ENCODE results near the gene NCSTN.
A peak's percentile ranks its signal among the peaks of the same experiment; 100 is the strongest.

The NCSTN gene

GRCh38 chr1:160358073-160358472 lies 14.9 kb downstream of the NCSTN start:
- H3K27ac Mint-ChIP-seq: no peak overlapping the region
- no peaks in the 10 kb centered on the region for H3K9me3 Mint-ChIP-seq
- peaks cover 41% of the 10 kb centered on the region for H3K36me3 Mint-ChIP-seq (ENCODE audit: insufficient read depth)
- peaks cover 2 to 5% of the 10 kb centered on the region in 2 donors for H3K4me1 Mint-ChIP-seq (ENCODE audit: low read depth in 2 of 2)
- no peak overlapping the region for H3K4me3 Mint-ChIP-seq
- no peak for ATAC-seq (replicated peaks)
- no peak for DNase-seq
- H3K27me3 Mint-ChIP-seq: no peaks in the 10 kb centered on the region

DNA sequence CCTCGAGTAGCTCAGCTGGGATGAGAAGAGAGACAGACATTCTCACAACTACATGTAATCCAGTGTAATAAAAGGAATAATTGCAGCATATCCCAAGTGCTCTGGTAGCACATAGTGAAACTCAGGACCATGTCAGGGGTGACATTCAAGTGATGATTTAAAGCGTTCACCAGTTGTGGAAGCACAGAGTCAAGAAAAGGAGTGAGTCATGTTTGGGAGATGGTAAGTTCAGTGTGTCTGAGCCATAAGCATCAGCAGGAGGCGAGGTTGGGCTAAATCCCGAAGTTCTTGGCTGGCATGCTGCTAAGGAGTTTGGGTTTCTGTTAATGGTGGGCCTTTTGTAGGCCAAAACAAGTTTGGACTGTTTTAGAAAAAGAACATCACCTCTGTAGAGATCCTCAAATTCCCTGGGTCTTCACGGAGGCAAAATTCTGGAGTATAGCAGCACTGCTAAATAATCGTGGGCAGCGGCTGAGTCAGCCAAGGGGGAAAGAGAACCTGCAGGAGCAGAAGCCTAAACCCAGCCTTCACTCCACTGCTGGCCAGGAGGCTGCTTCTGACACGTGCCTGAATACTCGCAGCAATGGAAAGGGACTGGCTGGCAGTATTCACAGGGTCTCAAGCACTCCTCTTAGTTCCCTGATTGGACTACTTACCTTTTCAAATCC lies 16.5 kb downstream of the NCSTN start:
- H3K4me3 Mint-ChIP-seq: no peak overlapping the region
- H3K9me3 Mint-ChIP-seq: no peaks in the 10 kb centered on the region
- H3K27me3 Mint-ChIP-seq: no peaks in the 10 kb centered on the region
- peaks cover 0 to 4% of the 10 kb centered on the region in 2 donors for H3K4me1 Mint-ChIP-seq (ENCODE audit: low read depth in 2 of 2)
- peaks cover 34% of the 10 kb centered on the region for H3K36me3 Mint-ChIP-seq (ENCODE audit: insufficient read depth)
- H3K27ac Mint-ChIP-seq: no peak overlapping the region
- no peak for DNase-seq
- no peak for ATAC-seq (replicated peaks)

DNA sequence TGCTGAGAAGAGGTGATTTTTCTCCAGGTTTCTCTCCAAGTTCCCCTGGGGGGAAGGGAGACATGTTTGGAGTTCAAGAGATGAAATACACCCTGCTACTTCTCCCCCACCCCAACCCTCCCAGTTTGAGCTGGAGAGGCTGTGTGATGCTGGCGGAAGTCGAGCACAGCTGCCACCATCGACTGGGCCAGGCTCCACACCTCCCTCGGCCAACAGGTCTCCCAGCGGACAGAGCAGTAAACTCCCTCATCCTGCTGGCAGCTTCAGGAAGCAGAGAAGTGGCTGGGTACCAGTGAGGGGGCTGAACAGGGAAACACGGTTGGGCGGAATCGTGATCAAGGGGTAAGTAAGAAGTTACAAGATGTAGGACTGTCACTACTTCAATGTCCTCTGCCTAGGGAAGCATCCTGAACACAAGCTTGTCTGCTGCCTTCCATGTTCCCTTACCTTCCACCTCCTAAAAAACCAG lies 17.1 kb downstream of the NCSTN start:
- peak overlapping the region in 1 of 2 donors; percentile 29 for H3K27ac Mint-ChIP-seq
- no peak overlapping the region for H3K4me3 Mint-ChIP-seq
- H3K27me3 Mint-ChIP-seq: no peaks in the 10 kb centered on the region
- H3K4me1 Mint-ChIP-seq (ENCODE audit: low read depth in 2 of 2): peaks cover 0 to 4% of the 10 kb centered on the region in 2 donors
- peaks cover 31% of the 10 kb centered on the region for H3K36me3 Mint-ChIP-seq (ENCODE audit: insufficient read depth)
- no peaks in the 10 kb centered on the region for H3K9me3 Mint-ChIP-seq
- no peak for DNase-seq
- no peak for ATAC-seq (replicated peaks)

GRCh38 chr1:160361199-160361598 lies 18.0 kb downstream of the NCSTN start:
- DNase-seq (no peak), ATAC-seq (replicated peaks) (no peak)
- H3K27ac Mint-ChIP-seq: peak overlapping the region; percentile 22 to 29
- peaks cover 0 to 4% of the 10 kb centered on the region in 2 donors for H3K4me1 Mint-ChIP-seq (ENCODE audit: low read depth in 2 of 2)
- no peak overlapping the region for H3K4me3 Mint-ChIP-seq
- H3K9me3 Mint-ChIP-seq: no peaks in the 10 kb centered on the region
- H3K27me3 Mint-ChIP-seq: no peaks in the 10 kb centered on the region
- peaks cover 25% of the 10 kb centered on the region for H3K36me3 Mint-ChIP-seq (ENCODE audit: insufficient read depth)

DNA sequence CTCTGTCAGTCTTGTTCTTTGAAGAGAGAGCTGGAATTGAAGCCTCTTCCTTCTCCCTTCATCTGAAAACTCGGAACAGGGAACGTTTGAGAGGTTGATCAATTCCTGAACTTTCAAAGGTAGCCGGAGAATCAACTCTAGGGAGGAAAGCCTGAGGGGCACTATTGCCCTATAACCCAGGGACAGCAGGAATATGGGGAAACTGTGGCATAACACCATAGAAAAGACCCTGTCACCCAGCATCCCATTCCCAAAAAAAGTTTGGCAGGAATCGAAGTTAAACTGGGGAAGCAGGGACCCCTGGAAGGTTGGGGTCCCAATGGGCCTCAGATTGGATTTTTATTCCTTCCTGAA lies 18.6 kb downstream of the NCSTN start:
- Mint-ChIP-seq H3K4me3 (no peak overlapping the region), H3K4me1 (ENCODE audit: low read depth in 2 of 2) (peaks cover 0 to 4% of the 10 kb centered on the region in 2 donors), H3K27ac (peak overlapping the region in 1 of 2 donors; percentile 59), H3K36me3 (ENCODE audit: insufficient read depth) (peaks cover 21% of the 10 kb centered on the region), H3K27me3 (no peaks in the 10 kb centered on the region), H3K9me3 (no peaks in the 10 kb centered on the region)
- ATAC-seq (replicated peaks) (no peak), DNase-seq (no peak)

DNA sequence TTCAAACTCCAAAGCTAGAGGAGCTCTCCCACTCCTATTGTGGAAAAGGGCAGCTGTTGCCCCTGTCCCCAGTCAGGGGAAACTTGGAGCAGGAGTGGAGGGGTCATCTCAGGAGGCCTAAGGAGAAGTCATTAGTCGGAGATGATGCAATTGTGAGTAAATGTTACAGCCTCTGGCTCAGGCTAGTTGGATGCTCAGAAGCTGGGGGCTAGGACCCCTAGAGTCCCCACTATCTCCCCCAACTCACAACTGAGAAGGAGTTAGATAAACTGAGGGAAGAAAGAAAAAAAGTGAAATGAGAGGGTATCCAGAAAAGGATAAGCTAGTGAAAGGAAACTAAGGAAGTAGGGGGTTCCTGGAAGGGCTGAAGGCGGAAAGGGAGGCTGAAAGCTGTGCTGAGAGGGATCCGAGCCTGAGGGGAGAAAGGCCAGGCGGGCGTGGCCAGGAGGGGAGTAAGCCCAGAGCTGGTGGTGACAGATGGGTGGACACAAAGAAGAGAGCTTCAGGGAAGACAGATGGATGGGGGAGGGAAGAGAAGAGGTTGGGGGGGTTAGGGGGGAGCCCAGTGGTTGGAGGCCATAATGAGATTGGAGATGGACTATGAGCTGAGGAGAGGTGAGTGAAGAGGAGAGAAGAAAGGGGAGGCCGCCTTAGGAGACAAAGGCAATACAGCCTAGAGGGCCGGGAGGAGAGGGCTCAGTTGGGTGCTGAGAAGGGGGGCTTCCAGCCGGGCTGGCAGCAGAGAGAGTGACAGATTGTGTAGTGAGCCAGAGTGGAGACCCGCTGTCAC lies 19.2 kb downstream of the NCSTN start:
- no peaks in the 10 kb centered on the region for H3K27me3 Mint-ChIP-seq
- H3K4me3 Mint-ChIP-seq: no peak overlapping the region
- no peaks in the 10 kb centered on the region for H3K9me3 Mint-ChIP-seq
- ATAC-seq (replicated peaks): no peak
- no peak for DNase-seq
- peaks cover 15% of the 10 kb centered on the region for H3K36me3 Mint-ChIP-seq (ENCODE audit: insufficient read depth)
- peaks cover 0 to 4% of the 10 kb centered on the region in 2 donors for H3K4me1 Mint-ChIP-seq (ENCODE audit: low read depth in 2 of 2)
- H3K27ac Mint-ChIP-seq: peak overlapping the region in 1 of 2 donors; percentile 59

DNA sequence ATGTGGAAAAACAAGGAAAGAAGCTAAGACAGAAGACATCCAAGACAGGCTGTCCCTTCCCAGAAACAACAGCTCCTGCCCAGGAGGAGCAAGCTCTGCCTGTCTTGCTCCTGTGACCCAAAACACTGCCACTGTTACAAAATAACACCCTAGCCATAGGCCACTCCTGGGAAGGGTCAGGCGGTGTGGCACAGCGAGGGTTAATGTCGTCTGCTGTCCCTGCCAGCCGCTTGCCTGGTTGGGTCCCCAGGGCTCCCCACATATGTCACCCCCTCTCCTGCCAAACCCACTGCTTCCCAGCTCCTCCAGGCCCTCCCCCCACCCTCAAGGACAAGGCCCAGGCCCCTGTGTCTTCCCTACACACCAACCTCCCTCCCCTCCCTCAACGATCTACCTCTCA lies 19.8 kb downstream of the NCSTN start:
- Mint-ChIP-seq H3K9me3 (no peaks in the 10 kb centered on the region), H3K36me3 (ENCODE audit: insufficient read depth) (peaks cover 13% of the 10 kb centered on the region), H3K4me3 (no peak overlapping the region), H3K27me3 (no peaks in the 10 kb centered on the region), H3K27ac (peak overlapping the region; percentile 59), H3K4me1 (ENCODE audit: low read depth in 2 of 2) (peaks cover 0 to 4% of the 10 kb centered on the region in 2 donors)
- no peak for ATAC-seq (replicated peaks)
- no peak for DNase-seq

DNA sequence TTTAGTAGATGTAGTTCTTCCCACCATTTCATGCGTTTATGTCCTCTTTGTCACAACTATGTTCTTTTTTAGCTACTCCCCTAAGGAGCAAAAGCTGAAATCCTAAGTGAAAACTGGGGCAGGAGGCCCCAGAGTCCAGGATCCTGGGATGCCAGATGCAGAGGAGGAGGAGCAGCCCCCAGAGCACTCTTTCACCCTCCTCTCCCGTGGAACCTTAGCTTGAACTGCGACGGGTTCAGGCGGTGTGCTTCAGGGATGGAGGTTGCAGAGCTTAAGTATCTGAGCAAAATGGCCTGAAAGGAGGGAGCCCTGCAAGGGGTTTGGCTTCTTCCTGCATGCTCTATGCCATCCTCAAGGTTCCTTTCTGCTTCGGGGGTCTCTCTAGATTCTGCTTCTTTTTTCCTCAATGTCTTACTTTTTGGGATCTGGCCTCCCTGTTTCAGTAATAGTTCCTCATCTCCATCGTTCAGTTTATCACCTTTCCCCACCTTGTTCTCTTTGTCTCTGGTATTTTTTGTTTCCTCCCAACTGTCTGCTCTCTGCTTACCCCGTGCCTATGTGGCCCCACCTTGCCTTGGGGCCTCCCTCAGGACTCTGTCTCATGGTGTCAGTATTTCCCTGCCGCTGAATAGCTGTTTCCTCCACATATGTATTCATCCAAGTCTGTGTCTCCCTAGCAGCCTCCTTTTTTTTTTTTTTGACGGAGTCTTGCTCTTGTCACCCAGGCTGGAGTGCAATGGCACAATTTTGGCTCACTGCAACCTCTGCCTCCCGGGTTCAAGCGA lies 21.0 kb downstream of the NCSTN start:
- peak overlapping the region; percentile 59 for H3K27ac Mint-ChIP-seq
- no peak overlapping the region for H3K4me3 Mint-ChIP-seq
- peaks cover 8% of the 10 kb centered on the region for H3K36me3 Mint-ChIP-seq (ENCODE audit: insufficient read depth)
- H3K4me1 Mint-ChIP-seq (ENCODE audit: low read depth in 2 of 2): peaks cover 0 to 4% of the 10 kb centered on the region in 2 donors
- no peaks in the 10 kb centered on the region for H3K27me3 Mint-ChIP-seq
- no peak for DNase-seq
- no peaks in the 10 kb centered on the region for H3K9me3 Mint-ChIP-seq
- no peak for ATAC-seq (replicated peaks)

GRCh38 chr1:160365325-160365724 lies 22.1 kb downstream of the NCSTN start:
- Mint-ChIP-seq H3K9me3 (no peaks in the 10 kb centered on the region), H3K36me3 (ENCODE audit: insufficient read depth) (no peaks in the 10 kb centered on the region), H3K27me3 (no peaks in the 10 kb centered on the region), H3K4me3 (no peak overlapping the region), H3K27ac (peak overlapping the region in 1 of 2 donors; percentile 51), H3K4me1 (ENCODE audit: low read depth in 2 of 2) (peaks cover 0 to 4% of the 10 kb centered on the region in 2 donors)
- DNase-seq: no peak
- ATAC-seq (replicated peaks): no peak

GRCh38 chr1:160366731-160367515 lies 23.7 kb downstream of the NCSTN start, which contains the start of gene NHLH1:
TSS of gene NHLH1 (plus strand) at chr1:160367071. CDS start at chr1:160370732, 3,661 bp downstream.
- ATAC-seq (replicated peaks): no peak
- H3K27ac Mint-ChIP-seq: no peak within 1 kb of the TSS
- H3K27me3 Mint-ChIP-seq: no peaks in the 10 kb centered on the region
- DNase-seq: no peak
- H3K4me1 Mint-ChIP-seq (ENCODE audit: low read depth in 2 of 2): peaks cover 0 to 4% of the 10 kb centered on the region in 2 donors
- H3K9me3 Mint-ChIP-seq: no peaks in the 10 kb centered on the region
- H3K4me3 Mint-ChIP-seq: no peak within 1 kb of the TSS
- no peaks in the 10 kb centered on the region for H3K36me3 Mint-ChIP-seq (ENCODE audit: insufficient read depth)

GRCh38 chr1:160367516-160367900 lies 24.3 kb downstream of the NCSTN start:
- peaks cover 0 to 4% of the 10 kb centered on the region in 2 donors for H3K4me1 Mint-ChIP-seq (ENCODE audit: low read depth in 2 of 2)
- H3K36me3 Mint-ChIP-seq (ENCODE audit: insufficient read depth): no peaks in the 10 kb centered on the region
- no peak overlapping the region for H3K27ac Mint-ChIP-seq
- no peak overlapping the region for H3K4me3 Mint-ChIP-seq
- DNase-seq (no peak), ATAC-seq (replicated peaks) (no peak)
- H3K9me3 Mint-ChIP-seq: no peaks in the 10 kb centered on the region
- no peaks in the 10 kb centered on the region for H3K27me3 Mint-ChIP-seq

DNA sequence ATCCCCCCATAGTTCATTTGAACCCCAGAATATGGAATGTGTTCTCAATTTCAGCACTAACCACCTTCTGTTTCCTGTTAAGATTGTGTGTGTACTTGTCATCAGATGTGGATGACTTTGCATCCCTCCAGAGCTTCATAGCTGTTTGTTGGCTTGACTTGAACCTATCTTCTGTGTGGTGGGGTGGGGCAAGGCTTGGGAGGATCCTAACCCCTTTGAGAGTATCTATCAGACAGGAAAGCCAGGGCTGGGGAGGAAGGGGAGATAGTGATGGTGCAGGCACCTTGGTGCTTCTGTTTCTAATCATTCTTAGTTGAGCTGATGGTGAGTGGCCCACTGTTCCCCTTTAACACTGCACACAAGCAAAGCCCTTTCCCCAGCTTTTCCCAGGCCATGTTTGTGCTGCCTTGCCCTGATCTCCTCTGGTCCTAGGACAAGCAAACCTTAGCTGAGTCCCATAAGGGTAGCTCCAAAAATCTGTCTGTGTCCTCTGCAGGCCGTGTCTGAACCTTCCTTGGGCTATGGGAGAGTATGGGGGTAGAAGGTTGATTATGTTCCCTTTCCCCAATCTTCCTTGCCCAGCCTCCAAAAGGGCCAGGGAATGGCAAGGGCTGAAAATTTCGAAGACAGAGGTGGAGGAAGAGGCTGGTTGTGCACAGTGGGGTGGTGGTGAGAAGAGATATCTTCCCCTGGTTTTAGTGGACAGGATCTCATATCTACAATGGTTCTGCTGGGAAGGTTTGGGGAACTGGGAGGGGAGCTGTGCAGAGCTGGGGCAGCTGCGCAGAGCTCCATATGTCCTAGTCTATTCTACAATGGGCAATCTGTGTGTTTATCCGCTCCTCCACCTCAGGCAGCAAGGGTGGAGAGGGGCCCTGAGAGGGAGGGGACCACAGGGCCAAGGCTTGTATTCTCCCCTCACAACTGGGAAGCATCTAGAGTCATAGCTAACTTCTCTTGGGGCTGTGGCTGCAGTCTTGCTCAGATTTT lies 25.0 kb downstream of the NCSTN start:
- Mint-ChIP-seq H3K27ac (no peak overlapping the region), H3K36me3 (ENCODE audit: insufficient read depth) (no peaks in the 10 kb centered on the region), H3K27me3 (no peaks in the 10 kb centered on the region), H3K4me1 (ENCODE audit: low read depth in 2 of 2) (peaks cover 0 to 1% of the 10 kb centered on the region in 2 donors), H3K4me3 (no peak overlapping the region), H3K9me3 (no peaks in the 10 kb centered on the region)
- ATAC-seq (replicated peaks) (no peak), DNase-seq (no peak)
